Activated CD4-positive, alpha-beta T cell treated with anti-CD3 and anti-CD28 coated beads, Interleukin-2, amount 50 U/mL, for 16 hours (primary cell): Measurements from ENCODE around the gene RNASE8.

Experiments
- DNase-seq: peaks from one replicate; pipeline ENCODE4 v3.0.0-alpha.2; 2020

RNASE8 gene

DNA sequence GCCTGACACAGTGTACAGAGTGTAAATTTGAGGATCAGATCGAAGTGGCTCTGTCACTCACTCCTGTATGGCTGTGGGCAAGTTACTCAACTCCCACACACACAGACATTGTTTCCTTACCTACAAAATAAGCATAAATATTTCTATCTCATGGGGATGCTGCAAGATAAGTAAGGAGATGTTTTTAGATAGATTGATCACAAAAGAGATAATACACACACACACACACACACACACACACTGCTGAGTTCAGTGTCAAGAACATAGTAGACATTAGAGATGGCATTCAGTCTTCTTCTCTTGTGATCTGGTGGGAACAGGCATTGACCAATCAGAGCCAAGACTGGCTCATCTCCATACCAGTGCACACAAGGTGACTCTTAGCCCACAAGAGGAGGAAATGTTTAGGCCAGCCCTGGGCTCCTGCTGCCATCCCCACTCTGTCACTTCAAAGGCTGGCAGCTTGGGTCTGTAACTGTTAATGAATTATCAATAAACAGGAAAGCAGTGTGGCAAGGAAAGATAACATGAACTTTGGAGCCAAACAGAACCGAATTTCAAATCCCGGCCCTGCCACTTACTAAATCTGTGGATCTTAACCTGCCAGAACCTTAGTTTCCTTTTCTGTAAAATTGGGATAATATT, 3.4 kb upstream of the RNASE8 start:
- no peak for DNase-seq

DNA sequence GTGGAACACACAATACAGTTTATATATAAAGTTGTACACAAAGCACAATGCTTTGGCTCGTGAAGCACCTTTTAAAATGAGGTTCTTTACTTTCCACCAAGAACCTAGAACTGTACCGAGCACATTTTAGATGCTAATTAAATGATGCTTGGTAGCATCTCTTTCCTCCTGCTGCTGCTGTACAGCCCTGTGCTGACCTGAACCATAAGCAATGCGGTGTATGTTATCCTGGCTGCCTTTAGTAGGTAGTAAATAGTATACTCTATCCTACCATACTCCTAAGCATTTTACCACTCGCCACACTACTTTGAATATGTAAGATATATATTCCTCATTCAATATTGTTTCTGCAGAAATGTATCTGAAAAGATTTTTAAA, 2.9 kb upstream of the RNASE8 start:
- no peak for DNase-seq

DNA sequence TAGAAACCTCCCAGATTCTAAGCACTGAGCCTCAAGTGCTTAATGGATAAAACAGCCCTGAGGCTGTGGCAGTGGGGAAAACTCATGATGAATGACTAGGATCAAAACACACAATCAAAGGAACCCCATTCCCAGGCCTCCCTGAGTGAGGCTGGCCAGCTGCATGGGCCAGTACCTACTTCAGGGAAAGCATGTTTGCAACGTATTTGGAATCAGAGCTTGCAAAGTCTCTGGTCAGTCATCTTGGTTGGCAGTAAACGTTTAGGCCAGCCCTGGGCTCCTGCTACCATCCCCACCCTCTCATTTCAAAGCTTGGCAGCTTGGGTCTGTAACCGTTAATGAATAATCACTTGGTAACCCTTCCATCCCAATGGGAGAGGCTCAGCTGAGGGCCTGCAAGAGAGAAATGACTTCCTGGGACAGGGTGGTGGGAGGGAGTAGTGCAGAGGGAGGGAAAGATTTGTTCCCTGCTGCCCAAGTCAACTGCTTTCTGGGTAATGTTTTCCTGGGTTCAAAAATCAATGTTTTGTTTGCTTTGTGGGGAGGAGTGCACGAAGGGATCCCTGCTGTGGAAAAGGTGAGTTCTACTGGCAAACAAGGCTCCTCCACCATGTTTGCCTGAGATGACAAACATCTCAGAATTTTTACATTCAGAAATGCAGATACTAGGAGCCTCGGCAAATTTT, 2.0 kb upstream of the RNASE8 start:
- DNase-seq = no peak

DNA sequence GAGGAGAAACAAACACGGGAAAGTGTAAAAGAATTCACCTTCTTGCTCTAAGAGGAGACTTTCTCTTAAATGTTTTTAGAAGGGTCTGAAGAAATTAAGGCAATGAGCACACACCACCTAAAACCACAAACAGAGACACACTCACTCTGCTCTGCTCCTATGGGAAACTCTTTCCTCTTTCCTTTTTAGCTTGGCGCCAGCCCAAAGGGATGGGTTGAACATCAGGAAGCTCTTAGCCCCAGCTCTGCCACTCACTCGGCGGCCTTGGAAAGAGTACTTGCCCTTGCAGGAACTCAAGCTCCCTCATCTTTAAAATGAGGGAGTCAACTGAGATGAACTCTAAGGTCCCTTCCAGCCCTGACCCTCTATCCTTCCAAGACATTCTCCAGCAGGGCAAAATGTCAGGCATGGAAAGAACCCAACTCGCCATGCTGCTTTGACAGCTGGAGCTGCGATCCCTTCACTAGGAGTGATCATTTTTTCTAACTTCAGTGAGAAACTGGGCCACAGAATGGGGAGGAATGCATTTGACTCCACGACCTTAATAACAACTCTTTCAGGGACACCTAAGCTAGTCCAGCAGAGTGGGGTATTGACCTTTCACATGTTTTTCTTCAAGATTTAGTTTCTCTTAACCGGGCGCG, 980 bp upstream of the RNASE8 start:
- no peak for DNase-seq

DNA sequence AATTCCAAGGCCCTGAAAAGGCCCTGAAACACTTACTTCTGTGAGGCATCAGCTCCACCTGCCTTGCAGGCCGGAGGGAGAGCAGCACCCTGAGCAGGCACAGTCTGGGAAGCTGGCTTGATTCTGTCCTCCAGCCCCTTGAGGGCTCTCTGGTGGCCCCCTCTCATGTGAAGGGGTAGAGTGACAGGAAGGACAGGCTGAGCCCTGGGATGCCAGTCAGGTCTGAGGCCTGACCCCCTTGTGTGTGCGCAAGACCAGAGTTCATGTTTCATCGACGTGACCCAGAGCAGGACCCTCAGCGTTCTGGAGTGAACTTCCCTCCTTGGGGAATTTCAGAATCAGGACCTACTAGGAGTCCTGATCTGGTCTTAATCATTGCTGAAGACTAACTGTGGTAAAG, 1.3 kb downstream of the RNASE8 start:
- no peak for DNase-seq

DNA sequence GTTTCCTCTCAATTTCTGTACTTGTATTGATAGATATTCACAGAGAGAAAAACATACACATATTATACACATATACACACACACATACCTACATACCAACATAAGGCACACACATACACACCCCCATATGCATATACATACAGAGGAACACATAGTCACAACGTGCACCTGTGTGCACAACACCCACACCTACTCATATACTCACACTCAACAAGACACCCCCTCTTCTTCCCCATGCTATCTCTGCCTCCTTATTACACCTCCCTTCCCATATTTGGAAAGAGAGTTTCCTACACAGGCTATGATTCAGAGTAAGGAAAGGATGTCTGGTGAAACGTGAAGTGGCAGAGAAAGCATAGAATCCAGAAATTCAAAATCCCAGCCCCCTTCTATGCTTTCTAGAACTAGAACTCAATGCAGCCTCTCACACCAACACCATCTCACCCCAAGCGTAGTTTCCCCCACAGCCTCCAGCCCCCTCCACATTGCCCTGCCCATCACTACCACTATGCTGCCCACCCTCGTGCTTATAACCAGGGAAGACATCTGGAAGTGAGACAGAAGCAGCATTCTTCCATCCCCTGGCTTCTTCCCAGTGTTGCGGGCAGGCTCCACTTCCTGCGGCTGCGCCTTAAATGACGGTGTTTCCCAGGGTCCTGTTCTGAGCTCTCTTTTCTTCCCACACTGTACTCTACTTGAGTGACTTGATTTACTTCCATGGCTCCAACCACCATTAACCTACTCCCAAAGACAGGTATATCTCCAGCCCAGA, 2.4 kb downstream of the RNASE8 start:
- DNase-seq = no peak

DNA sequence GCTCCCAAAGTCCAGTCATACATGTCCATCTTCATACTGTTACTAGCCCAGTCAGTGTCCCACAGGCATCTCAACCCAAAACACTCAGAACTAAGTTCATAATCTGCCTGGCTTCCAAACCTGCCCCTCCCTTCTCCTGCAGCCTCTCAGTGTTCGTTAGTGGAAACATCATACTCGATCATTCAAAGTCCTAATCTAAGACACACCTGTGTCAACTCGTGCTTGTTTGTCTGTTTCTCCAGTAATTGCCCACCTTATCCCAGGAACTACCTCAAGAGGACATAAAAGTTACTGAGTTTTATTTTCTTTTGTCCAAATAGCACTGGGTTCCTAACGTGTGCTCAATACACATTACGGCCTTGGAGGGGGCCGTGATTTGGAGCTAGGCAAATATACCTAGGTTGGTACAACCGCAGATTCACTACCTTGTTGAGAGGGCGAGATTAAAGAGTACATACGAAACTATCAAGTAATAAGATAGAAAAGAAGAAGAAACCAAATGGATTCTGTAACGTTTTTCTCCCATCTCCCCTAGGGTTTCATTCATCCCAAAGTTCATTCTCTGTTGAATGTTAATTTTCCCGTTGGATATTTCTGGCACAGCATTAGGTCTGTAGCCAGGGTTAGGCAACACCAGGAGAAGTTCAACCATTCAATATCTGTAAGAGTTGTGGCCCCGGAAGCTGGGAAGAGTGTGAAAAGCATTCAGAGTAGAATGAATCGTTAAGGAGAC, 3.2 kb downstream of the RNASE8 start:
- DNase-seq = no peak

DNA sequence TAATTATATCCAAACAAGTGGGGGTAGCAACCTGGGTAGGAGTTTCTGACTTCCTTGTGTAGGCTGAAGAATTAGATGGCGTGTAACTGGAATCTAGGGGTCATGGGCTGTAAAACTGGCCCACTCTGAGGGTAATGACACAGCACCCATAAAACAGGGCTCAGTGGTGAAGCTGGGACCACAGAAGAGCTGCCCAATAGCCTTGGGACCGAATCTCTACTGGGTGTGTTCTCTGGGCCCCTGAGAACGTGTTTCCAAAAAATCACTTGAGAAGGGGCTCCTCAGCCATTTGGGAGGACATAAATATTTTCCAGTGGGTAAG, 3.7 kb downstream of the RNASE8 start:
- no peak for DNase-seq

DNA sequence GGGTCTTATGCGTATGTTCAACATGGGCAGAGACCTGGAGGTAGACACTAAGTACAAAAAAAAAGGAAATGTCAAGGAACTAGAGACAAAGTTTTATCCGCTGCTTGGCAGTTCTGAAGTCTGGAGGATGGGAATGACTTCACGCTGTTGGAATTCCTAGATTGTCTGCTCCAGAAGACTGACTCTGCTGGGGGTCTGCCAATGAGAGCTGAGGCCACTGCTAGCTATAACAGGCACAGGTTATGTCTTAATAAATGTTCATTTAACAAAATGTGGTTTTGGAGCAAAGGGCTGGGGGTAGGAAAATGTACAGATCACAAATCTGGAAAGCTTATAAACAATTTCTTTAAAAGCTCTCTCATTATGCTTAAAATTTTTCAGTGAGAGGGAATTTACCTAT, 5.9 kb downstream of the RNASE8 start:
- no peak for DNase-seq

DNA sequence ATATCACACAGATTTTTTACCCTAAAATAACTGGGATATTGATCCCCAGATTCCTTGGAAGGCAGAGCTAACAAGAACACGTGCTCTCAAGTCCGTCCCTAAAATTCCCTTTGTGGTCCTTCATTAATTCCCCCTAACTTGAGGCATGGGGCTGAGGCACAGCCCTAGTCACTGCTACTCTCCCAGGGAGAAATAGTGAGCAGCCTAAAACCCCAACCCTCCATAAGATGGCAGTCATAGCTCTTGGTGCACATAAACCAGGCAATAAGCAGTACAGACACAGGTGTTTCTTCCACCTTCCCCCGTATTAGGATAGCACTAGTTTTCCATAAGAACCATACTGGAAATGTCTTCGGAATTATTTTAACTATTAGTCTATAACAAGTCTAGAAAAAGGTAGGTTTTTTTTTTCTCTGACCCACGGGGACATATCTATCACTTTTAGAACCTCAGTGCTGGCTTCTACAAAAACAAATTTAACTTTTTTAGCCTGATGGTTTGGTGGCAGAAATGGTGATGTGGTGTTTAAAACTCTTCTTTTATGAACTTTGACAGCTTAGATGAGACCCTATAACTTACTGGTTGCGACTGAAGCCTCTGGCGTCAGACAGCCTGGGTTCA, 9.4 kb downstream of the RNASE8 start:
- DNase-seq = no peak

DNA sequence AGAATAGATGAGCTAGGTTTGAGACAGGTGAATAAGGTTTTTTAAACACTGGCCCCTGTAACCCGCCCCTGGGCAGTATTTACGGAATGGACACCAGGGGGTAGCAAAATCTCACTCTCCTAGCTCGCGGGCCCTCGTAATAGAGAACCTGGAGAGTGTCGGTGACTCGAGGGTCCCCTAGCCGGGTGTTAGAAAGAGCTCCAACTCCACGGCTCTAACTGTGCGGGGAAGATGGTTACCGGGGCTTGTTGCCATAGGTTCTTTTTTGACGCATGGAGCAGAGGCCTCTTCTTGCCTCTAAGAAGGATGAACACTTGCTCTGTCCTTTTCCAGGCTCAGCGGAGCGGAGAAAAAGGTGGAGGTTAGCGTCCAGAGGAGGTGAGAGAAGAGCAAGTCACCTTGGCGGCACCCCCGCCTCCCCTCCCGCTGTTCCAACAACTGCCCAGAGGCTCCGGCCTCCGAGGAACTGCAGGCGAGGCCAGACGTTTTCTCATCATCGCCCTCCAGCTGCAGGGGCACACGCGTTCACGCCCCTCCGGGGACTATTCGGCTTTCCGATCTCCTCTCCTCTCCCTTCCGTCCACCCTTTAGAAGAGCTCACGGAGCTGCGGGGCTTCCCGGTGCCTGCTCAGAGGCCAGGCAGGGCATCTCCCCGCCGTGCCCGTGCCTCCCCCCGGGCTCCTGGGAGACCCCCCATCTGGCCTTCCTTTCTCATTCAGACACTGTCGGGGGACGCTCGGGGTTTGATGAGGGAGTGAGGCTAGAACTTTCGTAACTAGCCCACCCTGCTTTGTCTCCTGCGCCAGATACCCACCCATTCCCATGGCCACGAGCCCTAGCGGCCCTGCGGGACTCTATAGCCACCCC, 11.1 kb downstream of the RNASE8 start:
- DNase-seq = peak; percentile 29

DNA sequence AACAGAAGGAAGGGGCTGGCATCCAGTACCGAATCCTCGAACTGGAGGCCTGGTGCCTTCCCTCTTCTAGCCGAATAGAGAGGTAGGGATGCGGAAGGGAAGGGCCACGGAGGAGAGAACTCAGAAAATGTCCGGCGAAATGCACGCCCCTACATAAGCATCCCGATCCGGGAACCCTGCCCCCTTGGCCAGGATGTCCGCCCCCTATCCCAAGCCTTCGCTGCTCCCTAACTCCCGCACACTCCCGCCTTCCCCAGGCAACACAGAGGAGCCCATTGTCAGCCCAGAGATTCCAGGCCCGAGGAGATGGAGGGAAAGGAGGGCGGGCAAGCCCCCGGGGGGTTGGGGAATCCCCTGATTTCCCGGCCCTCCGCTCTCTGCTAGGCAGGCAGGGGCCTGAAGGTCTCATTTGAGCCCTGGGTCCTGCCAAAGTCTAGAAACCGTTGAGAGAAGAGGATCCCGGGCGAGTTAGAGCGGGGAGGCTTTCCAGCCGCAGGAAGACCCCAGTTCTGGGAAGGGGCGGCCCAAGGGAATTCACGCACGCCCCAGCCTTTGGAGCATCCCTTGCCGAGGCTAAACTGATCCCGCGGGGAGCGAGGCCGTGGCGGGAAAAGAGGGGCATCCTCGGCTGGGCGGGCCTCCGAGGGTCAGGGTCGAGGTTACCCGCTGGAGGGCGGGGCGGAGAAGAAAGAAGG, 11.9 kb downstream of the RNASE8 start:
- DNase-seq = no peak

DNA sequence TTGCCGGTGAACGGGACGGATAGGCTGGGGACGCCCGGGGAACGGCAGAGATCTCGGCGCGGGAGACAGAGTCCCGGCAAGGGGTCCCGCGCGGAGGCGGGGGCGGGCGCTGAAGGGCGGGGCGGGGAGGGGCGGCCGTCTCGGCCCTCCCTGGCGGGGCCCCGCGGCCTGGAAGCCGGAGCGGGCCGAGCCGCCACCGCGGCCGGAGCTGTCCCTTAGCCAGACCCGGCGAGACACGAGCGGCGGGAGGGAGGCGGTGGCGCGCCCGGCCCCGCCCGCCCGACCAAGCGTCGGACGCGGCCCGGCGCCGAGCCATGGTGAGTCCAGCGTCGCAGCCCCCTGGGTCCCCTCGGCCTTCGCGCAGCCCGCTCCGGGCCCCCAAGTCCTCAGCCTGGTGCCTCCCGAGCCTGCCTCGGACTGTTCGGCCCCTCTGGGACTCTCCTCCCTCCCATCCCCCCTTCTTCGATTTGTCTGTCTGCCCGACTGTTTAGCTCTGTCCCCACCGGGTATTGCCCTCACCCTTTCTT, 12.5 kb downstream of the RNASE8 start, which contains the start of gene ARHGEF40:
ARHGEF40 (plus strand) TSS at position 222 of the 527 bp plus-strand sequence; CDS start at position 315, 93 bp downstream.
- no peak for DNase-seq

DNA sequence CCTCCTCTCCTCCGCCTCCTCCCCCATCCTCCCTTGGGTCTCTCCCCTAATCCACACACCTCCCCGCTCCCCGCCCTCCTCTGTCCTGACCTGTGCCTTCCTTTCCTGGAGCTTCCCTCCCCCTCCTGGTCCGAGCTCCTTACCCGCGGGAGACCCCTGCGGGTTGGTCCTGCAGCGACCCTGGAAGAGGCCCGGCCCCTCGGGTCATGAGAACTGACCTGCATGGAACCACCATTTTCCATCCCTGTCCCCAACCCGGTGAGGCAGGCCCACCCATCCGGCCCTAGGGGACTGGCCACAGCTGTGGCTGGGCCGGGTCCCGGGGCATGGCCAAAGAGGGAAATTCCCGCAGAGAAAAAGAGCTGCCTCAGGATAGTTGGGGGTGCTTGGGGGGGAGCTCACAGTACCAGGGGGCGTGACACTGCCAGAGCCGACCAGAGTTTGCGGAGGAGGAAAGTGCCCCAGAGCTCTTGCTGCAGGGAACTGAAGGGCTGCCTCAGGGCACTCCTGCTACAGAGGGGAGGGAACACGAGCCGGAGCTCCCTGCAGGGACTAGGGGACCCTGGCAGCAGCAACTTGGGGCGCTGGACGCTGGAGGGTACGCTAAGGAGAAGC, 13.1 kb downstream of the RNASE8 start:
- DNase-seq = no peak

DNA sequence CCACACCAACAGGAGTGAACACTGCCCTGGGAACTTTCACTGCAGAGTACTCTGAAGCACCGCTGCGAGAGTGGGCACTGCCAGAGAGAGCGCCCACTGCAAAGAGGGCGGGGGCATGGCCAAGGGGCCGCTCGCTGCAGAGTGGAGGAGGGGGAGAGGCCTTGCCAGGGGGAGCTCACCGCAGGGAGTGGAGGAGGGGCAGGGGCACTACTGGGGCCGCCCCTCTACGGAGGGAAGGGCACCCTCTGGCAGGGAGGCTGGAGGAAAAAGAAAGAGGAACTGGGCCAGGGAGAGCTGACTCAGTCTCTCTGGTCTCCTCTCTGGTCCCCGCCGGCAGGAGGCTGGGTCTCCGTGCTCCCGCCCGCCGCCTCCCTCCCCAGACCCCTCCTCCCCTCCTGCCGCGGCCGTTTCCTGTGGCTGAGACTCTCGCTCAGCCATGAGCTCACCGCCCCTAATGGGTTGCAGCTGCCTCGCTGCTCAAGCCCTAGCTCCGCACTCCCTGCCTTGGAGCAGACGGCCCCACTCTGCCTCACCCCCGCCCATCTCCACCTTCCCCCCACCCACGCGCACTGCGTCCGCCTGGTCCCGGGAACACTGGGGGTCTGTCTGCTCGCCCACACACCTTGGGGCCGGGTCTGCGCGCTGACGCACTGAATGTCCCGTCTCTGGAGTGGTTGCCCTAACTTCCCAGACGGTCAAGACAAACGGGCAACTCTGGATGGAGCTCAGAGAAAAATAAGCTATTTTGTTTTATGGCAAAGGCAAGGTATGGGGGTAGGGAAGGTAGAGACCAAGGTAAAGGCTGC, 13.8 kb downstream of the RNASE8 start:
- peak; percentile 61 for DNase-seq

DNA sequence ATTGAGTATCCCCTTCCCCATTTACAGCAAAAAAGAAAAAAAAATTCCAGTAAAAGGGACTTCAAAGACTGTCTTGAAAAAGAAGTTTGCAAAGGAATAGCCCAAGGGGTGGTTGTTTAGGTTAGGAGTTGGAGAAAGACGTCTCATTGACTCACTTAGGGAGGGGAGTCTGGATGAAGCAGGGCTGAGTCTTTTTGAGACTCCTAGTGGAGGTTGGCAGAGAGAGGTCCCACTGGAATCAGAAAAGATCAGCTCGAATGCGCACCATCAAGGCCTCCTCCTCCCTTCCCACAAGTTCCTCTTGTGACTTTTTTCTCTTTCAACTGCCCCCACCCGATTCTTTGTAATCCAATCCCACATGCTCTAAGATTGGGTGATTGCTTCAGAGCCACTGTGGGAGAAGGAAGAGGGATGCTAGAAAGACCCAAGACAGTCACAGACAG, 14.4 kb downstream of the RNASE8 start:
- DNase-seq = no peak

DNA sequence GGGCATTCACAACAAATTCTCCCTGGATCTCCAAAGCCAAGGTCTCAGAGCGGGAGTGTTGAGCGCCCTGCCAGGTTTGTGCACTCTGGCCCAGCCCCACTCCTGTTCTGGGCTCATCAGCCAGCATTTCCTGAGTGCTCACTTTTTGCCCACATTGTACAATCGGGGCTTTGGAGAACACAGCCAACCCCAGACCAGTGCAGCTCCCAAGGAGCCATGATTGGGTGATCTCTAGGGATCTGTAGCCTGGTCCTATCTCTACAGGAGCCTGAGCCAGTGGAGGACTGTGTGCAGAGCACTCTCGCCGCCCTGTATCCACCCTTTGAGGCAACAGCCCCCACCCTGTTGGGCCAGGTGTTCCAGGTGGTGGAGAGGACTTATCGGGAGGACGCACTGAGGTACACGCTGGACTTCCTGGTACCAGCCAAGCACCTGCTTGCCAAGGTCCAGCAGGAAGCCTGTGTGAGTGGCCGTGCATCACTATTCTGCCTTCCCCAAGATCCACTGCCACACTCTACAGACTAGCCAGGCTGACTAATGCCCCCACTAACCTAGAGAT, 15.2 kb downstream of the RNASE8 start:
- DNase-seq = no peak

DNA sequence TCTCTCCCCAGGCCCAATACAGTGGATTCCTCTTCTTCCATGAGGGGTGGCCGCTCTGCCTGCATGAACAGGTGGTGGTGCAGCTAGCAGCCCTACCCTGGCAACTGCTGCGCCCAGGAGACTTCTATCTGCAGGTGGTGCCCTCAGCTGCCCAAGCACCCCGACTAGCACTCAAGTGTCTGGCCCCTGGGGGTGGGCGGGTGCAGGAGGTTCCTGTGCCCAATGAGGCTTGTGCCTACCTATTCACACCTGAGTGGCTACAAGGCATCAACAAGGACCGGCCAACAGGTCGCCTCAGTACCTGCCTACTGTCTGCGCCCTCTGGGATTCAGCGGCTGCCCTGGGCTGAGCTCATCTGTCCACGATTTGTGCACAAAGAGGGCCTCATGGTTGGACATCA, 16.3 kb downstream of the RNASE8 start:
- DNase-seq = no peak
